Measurements from ENCODE around the gene ALCAM. TPM values are rescaled to one million over a fixed set of nuclear protein-coding genes. Genes with fewer than 3 reads are reported as not detected.

The ALCAM gene
- total RNA-seq, 1 donor from 2014 or later, result 54.4 TPM

DNA sequence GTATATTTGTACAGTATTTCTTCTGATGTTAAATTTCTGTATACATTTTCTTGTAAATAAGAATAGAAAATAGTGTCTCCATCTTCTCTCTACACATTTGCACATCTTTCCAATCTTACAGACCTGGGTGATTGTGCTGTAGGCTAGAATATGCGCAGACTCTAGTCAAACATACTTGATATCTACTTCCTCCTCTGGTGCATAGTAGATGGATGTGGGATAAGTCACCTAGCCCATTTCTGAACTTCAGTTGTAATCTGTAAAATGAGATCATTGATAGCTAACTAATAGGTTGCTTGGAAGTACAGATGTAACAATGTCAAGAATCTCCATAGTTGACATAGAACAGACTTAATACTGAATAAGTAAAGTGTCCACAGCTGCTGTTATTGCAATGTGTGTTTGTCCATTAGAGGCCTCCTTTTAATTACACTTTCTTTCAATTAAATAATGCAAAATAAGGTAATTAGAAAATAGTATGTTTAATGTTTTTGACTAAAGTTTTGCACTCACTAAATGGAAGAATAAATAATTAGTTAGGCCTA is 46.7 kb downstream of the ALCAM start:
- no peaks in the 10 kb centered on the region for H3K36me3 Mint-ChIP-seq
- Histone ChIP-seq H3K9ac (no peak overlapping the region), H3F3A (ENCODE audit: low read depth) (no peaks in the 10 kb centered on the region), H2AFZ (replicated peaks) (no peak overlapping the region), H3K9me3 (ENCODE audit: low read depth) (no peaks in the 10 kb centered on the region), H3K4me2 (no peak overlapping the region), H3K4me1 (no peaks in the 10 kb centered on the region), H3K27me3 (no peaks in the 10 kb centered on the region), H3K79me2 (ENCODE audit: low read depth) (no peaks in the 10 kb centered on the region), H3K4me3 (no peak overlapping the region), H4K20me1 (ENCODE audit: low read depth) (no peaks in the 10 kb centered on the region), H3K36me3 (no peaks in the 10 kb centered on the region), H3K27ac (no peak overlapping the region)
- H3K4me3 Mint-ChIP-seq, result no peak overlapping the region
- no peaks in the 10 kb centered on the region for H3K27me3 Mint-ChIP-seq (ENCODE audit: insufficient read depth, low read depth)
- no peak for DNase-seq (ENCODE audit: low spot score)
- TF ChIP-seq, protein P1, sequence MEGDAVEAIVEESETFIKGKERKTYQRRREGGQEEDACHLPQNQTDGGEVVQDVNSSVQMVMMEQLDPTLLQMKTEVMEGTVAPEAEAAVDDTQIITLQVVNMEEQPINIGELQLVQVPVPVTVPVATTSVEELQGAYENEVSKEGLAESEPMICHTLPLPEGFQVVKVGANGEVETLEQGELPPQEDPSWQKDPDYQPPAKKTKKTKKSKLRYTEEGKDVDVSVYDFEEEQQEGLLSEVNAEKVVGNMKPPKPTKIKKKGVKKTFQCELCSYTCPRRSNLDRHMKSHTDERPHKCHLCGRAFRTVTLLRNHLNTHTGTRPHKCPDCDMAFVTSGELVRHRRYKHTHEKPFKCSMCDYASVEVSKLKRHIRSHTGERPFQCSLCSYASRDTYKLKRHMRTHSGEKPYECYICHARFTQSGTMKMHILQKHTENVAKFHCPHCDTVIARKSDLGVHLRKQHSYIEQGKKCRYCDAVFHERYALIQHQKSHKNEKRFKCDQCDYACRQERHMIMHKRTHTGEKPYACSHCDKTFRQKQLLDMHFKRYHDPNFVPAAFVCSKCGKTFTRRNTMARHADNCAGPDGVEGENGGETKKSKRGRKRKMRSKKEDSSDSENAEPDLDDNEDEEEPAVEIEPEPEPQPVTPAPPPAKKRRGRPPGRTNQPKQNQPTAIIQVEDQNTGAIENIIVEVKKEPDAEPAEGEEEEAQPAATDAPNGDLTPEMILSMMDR (IDR thresholded peaks at IDR 0.05), result no peak
- TF ChIP-seq EZH2phosphoT487 (IDR thresholded peaks at IDR 0.05) (no peak), EZH2 (IDR thresholded peaks at IDR 0.05) (no peak)
- no peaks in the 10 kb centered on the region for H3K9me3 Mint-ChIP-seq
- H3K4me1 Mint-ChIP-seq, result no peaks in the 10 kb centered on the region
- H3K27ac Mint-ChIP-seq, result no peak overlapping the region

DNA sequence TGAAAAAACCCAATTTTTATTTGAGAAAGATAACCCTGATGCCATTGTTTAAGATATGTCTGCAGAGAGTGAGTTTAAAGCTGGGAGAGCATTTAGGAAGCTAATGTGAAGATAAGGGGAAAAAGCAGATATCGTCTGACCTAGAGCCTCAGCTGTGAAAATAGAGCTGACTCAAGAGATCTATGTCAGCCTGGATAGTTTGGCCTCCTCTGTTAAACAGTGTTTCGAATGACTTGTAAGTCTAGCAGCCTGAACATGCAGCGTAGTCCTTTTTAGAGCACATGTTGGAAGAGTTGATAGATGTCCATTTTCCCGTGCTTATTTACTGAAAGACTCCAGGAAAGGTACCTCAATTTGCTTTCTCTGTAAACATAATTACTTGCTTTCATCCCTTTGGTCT is 48.1 kb downstream of the ALCAM start:
- Histone ChIP-seq H3K36me3 (no peaks in the 10 kb centered on the region), H3K4me1 (no peaks in the 10 kb centered on the region), H3F3A (ENCODE audit: low read depth) (no peaks in the 10 kb centered on the region), H3K27me3 (no peaks in the 10 kb centered on the region), H2AFZ (replicated peaks) (no peak overlapping the region), H3K9ac (no peak overlapping the region), H4K20me1 (ENCODE audit: low read depth) (no peaks in the 10 kb centered on the region), H3K4me3 (no peak overlapping the region), H3K9me3 (ENCODE audit: low read depth) (no peaks in the 10 kb centered on the region), H3K4me2 (no peak overlapping the region), H3K79me2 (ENCODE audit: low read depth) (no peaks in the 10 kb centered on the region), H3K27ac (no peak overlapping the region)
- Mint-ChIP-seq H3K27ac (no peak overlapping the region), H3K9me3 (no peaks in the 10 kb centered on the region), H3K36me3 (no peaks in the 10 kb centered on the region), H3K27me3 (ENCODE audit: insufficient read depth, low read depth) (no peaks in the 10 kb centered on the region), H3K4me3 (no peak overlapping the region), H3K4me1 (no peaks in the 10 kb centered on the region)
- TF ChIP-seq, protein P1 (IDR thresholded peaks at IDR 0.05), result no peak
- TF ChIP-seq EZH2 (IDR thresholded peaks at IDR 0.05) (no peak), EZH2phosphoT487 (IDR thresholded peaks at IDR 0.05) (no peak)
- DNase-seq (ENCODE audit: low spot score), result no peak

DNA sequence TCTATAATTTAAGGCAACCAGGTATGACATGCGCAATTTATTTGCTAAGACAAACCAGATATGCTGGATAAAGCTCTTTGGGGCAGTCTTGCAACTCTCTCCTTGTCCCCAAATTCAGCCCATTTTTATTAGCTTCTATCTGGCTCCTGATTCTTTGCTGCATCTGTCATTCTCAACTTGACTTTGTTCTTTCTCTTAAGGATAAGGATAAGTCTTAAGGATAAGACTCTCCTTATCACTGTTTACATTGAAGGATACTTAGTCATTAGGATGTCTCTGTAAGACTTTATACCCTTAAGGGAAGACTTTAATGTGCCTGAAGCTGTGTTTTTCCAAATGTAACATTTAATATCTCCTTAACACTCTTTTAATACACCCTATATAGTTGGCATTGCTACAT is 49.2 kb downstream of the ALCAM start:
- no peak overlapping the region for H3K4me3 Mint-ChIP-seq
- H3K4me2 ChIP-seq, result no peak overlapping the region
- H3F3A ChIP-seq (ENCODE audit: low read depth), result no peaks in the 10 kb centered on the region
- H3K36me3 Mint-ChIP-seq, result no peaks in the 10 kb centered on the region
- H3K9me3 Mint-ChIP-seq, result no peaks in the 10 kb centered on the region
- no peaks in the 10 kb centered on the region for H3K36me3 ChIP-seq
- no peaks in the 10 kb centered on the region for H4K20me1 ChIP-seq (ENCODE audit: low read depth)
- no peak overlapping the region for H3K9ac ChIP-seq
- H3K79me2 ChIP-seq (ENCODE audit: low read depth), result no peaks in the 10 kb centered on the region
- no peaks in the 10 kb centered on the region for H3K27me3 ChIP-seq
- no peak overlapping the region for H3K27ac Mint-ChIP-seq
- no peaks in the 10 kb centered on the region for H3K4me1 ChIP-seq
- H2AFZ ChIP-seq (replicated peaks), result no peak overlapping the region
- TF ChIP-seq EZH2phosphoT487 (IDR thresholded peaks at IDR 0.05) (no peak), EZH2 (IDR thresholded peaks at IDR 0.05) (no peak)
- TF ChIP-seq, protein P1 (IDR thresholded peaks at IDR 0.05), result no peak
- H3K27ac ChIP-seq, result no peak overlapping the region
- no peak for DNase-seq (ENCODE audit: low spot score)
- no peaks in the 10 kb centered on the region for H3K4me1 Mint-ChIP-seq
- H3K9me3 ChIP-seq (ENCODE audit: low read depth), result no peaks in the 10 kb centered on the region
- no peaks in the 10 kb centered on the region for H3K27me3 Mint-ChIP-seq (ENCODE audit: insufficient read depth, low read depth)
- no peak overlapping the region for H3K4me3 ChIP-seq
